ENCODE results near the gene FHIT. TPM values are rescaled to one million over a fixed set of nuclear protein-coding genes. Genes with fewer than 3 reads are reported as not detected.

Gene FHIT
- total RNA-seq, 1 experiment from 2014 or later, result 0.39 TPM

DNA sequence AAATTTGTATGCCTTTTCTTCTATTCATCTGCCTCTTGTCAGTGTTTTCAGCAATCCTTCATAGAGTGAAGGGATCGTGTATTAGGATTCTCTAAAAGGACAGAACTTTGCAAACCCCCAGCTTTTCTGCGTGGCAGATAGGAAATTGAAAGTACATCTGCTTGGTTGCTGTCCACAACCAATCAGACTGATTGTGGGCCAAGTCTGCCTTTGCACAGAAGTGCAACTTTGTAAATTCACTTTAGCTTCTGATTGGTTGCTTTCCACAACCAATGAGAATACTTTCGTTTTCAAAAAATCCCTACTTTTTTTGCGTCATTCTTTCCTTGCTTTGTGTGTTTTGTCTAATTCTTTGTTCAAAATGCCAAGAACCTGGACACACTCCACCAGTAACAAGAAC, 847.4 kb downstream of the FHIT start:
- DNase-seq (ENCODE audit: low read depth), result peak; percentile 54

DNA sequence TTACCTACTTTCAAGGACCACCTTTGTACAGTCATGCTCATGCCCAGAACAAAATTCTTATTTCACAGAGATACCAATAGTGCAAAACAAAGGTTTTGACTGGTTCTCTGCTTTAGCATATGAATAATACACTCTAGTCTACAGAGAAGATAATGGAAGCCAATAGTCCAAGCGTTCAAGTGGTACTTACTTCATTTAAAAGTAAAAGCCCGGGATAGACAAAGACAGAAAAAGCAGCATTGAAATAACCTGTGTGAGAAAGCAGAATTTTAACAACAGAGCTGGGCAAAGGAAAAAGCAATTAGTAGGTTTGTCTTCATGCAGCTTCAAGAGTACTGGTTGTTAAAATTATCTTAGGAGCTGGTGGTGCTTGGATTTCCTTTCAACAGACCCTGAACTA, 848.3 kb downstream of the FHIT start:
- DNase-seq (ENCODE audit: low read depth), result no peak

- DNase-seq (ENCODE audit: low read depth), result peak; percentile 7
Observed at GRCh38 chr3:60399861-60400845, 851.1 kb downstream of the FHIT start.

GRCh38 chr3:60399292-60399691, 852.0 kb downstream of the FHIT start:
- DNase-seq (ENCODE audit: low read depth), result peak; percentile 8

GRCh38 chr3:60395173-60395762, 856.0 kb downstream of the FHIT start:
- no peak for DNase-seq (ENCODE audit: low read depth)

DNA sequence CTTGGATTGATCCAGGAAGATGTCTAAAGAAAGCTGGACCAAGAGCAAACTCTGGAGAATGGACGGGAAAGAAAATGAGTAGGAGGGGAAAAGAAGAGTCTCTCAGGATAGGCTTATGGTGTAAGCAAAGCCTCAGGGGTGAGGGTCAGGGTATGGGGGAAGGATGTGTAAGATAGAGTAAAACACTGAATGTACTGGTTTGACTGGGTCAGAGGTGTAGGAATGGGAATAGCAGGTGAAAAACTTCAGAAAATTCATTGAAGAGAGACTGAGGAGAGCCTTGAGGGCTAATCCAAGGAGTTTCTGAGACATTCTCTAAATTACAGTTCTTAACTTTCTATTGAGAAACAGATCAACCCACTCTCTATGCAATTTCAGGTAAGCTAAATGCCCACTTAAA, 857.3 kb downstream of the FHIT start:
- DNase-seq (ENCODE audit: low read depth), result no peak

DNA sequence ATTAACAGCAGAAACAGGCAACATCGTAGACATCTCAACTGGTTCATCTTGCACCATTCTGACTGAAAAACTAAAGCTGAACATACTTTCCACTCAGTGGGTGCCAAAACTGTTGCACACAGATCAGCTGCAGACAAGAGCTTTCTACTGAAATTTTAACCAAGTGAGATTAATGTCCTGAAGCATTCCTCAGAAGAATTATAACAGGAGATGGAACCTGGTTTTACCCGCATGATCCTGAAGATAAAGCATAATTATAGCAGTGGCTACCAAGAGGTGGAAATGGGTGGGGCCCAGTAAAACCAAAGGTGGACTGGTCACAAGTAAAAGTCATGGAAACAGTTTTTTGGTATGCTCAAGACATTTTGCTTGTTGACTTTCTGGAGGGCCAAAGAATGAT, 858.8 kb downstream of the FHIT start:
- DNase-seq (ENCODE audit: low read depth), result no peak

GRCh38 chr3:60391292-60391691, 860.0 kb downstream of the FHIT start:
- peak; percentile 1 for DNase-seq (ENCODE audit: low read depth)

- no peak for DNase-seq (ENCODE audit: low read depth)
Observed at GRCh38 chr3:60388731-60389130, 862.5 kb downstream of the FHIT start.

DNA sequence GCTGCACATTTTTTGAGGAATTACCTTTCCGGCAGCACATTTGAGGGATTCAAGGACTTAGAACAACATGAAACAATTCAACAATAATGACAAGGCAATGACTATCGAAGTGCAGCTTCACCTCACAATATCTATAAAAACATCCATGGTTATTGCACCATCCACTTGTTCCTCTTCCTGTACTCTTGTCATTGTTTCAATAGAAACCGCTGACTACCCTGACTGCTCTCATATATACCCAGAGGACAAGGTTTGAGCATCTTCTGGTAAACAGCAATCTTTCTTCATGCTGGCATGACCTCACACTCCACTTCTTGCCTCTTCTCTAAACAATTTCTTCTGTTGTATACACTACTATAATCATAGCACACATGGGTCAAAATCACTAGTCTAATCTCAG, 864.9 kb downstream of the FHIT start:
- DNase-seq (ENCODE audit: low read depth), result no peak

- peak; percentile 38 for DNase-seq (ENCODE audit: low read depth)
Observed at GRCh38 chr3:60384341-60384740, 866.9 kb downstream of the FHIT start.

DNA sequence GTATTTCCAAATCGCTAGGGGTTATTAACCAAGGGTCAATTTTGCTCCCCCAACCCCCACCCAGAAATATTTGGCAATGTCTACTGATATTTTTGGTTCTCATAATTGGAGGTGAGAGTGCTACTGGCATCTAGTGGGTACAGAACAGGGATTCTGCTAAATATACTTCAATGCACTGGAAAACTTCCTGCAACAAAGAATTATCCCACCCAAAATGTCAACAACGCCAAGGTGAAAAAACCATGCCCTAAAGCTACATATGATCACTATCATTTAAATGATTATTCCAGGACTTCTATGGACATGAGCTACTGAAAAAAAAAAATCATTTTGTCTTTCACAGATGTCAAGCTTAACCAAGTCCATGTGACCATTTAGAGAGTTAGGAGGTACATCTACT, 867.9 kb downstream of the FHIT start:
- DNase-seq (ENCODE audit: low read depth), result no peak

DNA sequence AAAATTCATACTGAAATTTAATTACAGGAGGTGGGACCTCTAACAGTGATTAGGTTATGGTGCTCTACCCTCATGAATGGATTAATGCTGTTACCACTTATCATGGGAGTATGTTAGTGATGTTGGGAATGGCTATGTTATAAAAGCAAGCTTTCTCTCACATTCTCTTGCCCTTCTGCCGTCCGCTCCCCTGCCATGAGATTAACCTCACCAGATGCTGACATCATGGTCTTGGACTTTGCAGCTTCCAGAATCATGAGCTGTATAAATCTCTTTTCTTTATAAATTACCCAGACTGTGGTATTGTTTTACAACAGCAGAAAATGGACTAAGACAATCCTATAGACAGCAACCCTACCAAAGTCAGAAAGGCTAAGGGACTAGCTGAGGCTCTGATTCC, 884.8 kb downstream of the FHIT start:
- DNase-seq (ENCODE audit: low read depth), result no peak

GRCh38 chr3:60365360-60365759, 885.9 kb downstream of the FHIT start:
- DNase-seq (ENCODE audit: low read depth), result no peak

DNA sequence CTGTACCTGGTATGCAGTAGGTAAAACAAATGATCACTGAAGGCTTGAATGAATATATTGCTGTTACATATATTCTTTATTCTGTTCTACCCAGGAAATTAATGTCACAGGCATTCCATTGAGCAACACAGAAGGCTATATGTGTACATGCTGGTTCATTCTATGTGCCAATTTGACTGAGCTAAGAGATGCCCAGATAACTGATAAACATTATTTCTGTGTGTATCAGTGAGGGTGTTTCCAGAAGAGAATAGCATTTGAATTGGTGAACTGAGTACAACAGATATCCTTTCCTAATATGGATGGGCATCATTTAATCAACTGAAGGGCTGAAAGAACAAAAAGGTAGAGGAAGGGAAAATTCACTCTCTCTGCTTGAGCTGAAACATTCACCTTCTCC, 886.8 kb downstream of the FHIT start:
- no peak for DNase-seq (ENCODE audit: low read depth)

DNA sequence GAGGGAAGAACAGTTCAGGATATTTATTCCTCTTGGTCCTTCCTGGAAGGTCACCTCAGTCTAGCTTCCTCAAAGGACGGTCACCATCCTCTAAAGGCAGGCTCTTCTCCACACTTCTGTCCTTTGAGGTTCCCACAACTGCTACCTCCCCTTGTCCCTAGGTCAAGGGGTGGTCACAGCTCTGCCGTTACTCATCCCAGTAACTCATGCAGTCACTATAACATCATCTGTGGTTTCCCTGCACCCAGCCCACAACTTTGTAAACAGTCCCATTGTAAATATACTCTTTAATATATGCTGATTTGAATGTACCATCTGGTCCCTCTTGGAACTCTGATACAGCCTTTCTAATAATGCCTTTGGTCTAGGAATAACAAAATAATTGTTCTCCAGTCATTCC, 887.4 kb downstream of the FHIT start:
- peak; percentile 24 for DNase-seq (ENCODE audit: low read depth)

DNA sequence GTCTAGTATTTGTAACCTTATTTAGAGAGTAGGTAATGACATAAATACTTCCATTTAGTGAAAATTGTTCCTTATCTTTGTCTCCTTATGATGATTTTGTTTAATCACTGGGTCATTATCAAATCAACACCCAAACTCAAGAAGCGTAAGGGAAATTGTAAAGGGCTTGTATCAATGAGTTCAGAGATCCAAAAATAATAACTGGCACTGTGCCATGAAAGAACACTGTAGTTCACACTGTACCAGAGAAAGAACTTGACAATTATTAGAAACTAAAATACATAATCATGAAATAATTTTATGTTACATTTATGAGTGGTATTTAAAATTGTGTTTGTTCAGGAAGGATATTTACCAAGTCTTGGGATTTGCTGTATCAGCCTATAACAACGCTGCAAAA, 895.4 kb downstream of the FHIT start:
- DNase-seq (ENCODE audit: low read depth), result no peak

GRCh38 chr3:60351481-60351880, 899.8 kb downstream of the FHIT start:
- no peak for DNase-seq (ENCODE audit: low read depth)

DNA sequence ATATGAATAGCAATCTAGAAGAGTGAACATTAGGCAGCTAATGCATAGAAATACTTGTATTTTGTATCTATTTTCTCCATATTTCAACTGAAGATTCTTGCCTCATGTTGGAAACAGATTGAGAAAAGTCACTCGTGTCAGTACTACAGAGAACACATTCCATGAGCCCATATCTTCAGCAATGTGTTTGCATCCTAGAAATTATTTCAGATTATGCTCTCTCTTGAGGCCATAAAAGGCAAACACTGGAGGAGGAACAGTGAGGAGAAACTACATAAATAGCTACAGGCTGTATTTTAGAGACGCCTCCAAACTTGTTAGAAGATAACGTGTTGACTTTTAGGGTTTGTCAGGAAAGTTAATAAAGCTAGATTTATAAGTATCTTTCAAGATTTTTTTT, 906.9 kb downstream of the FHIT start:
- DNase-seq (ENCODE audit: low read depth), result no peak

DNA sequence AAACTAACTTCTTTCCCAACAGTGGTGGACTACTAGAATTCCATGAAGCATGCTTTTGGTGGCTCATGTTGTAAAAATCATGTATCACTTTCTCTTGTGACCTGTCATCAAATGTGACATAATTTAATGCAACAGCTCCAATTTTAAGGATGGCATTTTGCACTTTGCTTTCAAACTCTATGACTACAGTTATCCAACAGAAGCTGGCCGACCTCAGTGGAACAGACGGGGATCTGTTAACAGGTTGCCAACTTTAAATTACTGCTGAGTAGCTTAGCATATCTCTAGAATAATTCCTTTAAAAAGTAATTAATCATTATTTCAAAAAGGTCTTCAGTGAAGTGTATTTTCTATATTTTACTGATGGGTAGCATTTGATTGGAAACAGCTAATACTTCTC, 907.4 kb downstream of the FHIT start:
- no peak for DNase-seq (ENCODE audit: low read depth)

DNA sequence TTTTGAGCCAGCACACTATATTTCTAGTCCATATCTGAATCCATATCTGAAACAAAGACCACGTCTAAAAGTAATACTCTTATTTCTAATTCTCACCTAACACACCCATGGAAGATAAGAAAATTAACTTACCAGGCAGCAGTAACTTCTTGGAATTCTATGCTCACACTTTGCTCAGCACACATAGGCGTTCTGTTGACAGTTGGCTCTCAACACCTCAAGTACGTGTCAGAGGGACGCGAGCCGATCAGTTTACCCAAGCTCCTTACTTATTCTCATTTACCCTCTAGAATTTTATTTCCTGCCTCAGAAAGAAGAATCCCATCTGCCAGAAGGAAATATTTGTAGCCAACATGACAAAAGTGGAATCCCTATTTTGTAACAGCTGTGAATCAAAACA, 911.9 kb downstream of the FHIT start:
- DNase-seq (ENCODE audit: low read depth), result no peak

- no peak for DNase-seq (ENCODE audit: low read depth)
Observed at GRCh38 chr3:60337421-60337820, 913.8 kb downstream of the FHIT start.

DNA sequence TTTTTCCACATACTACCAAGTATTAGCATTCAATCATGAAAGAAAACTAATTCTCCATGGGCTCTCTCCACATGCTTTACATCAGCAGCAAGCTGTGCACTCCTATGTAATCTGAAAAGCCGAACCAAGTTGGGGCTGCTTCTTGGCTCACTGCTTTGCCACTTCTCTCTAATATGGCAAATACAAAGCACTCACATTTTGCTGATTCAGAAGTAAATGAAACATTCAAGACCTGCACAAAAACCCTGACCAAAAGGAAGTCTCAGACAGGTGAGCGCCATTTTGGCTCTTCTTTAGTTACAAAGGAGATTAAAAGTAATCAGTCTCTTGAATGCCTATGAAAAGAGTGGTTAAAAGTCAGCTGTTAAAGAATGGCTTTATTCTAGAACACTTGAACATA, 915.2 kb downstream of the FHIT start:
- no peak for DNase-seq (ENCODE audit: low read depth)

Data from M059J (cell line).